Right lobe of liver (tissue), 4 donors: ENCODE data around the gene SV2C.

Source experiments
- CTCF ChIP-seq, 4 donors: fragments of 200-600 bp in 3 of 4; fragments of 450-650 bp in 1 of 4; IDR thresholded peaks; one replicate each; pipeline versions ENCODE4 v1.5.1 to v1.8.0; 2016 to 2022; ENCODE audit warnings: antibody characterized with exemption in 4 of 4, mild to moderate bottlenecking in 2 of 4
- POLR2A ChIP-seq: fragments of 450-650 bp; IDR thresholded peaks from one replicate; pipeline ENCODE4 v1.6.1; 2017; ENCODE audit warnings: antibody characterized with exemption, mild to moderate bottlenecking
- donor health status: DM: no; HTN: no; CAD: no.
- donor health status: DM: no; HTN: no; CAD: no.
- donor health status: DM: no; HTN: yes; CAD: no.

DNA sequence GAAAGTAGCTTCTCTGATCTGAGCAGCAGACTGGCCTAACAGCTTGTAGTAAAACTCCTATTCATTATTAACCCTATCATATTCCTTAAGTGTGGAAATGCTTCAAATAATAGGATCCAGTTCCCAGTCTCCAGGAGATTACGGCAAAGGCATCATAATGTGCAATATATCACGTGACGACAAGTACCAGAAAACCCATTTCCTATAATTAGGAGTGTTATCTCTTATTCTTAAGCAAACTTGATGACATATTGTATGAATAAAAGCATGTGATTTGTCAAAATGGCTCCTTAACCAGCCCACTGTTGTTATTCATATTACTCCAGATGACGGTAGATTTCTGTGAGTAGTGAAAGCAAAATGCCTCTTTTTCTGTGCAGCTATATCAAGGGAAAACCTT, 2.9 kb downstream of the SV2C start:
- no peak for TF ChIP-seq CTCF (IDR thresholded peaks at IDR 0.05)
- no peak for TF ChIP-seq POLR2A
